Bronchial epithelial cell (primary cell): ENCODE data around the gene TNRC18. TPM values are rescaled to one million over a fixed set of nuclear protein-coding genes. Genes with fewer than 3 reads are reported as not detected.
"Not testable (repeated sequence)": the region's sequence is repeated elsewhere in the genome, so short reads cannot be mapped to it uniquely, and the experiment has no call there.

Source experiments
- DNase-seq: peaks from one replicate; pipeline ENCODE4 v3.0.0-alpha.2; 2010; ENCODE audit warnings: low read depth
- FAIRE-seq: peaks from 2 replicates; lab custom pipeline; 2011; peaks lifted over from hg19 to GRCh38; lab: Jason Lieb, UNC
- H3K27me3 ChIP-seq: 2 replicates; pipeline ENCODE4 v1.5.1; 2011; ENCODE audit warnings: low read length; ENCODE audit not compliant: control insufficient read depth, insufficient read depth
- H3K36me3 ChIP-seq: 2 replicates; pipeline ENCODE4 v1.5.1; 2011; ENCODE audit warnings: low read length; ENCODE audit not compliant: control insufficient read depth, insufficient read depth
- H3K4me3 ChIP-seq: 2 replicates; pipeline ENCODE4 v1.5.1; 2011; ENCODE audit warnings: mild to moderate bottlenecking, low read depth, low read length, control low read depth
- total RNA-seq: library from RNA; depleted of rRNA; stranded (reverse); fragments of >200 nt; gene quantifications from 2 replicates; pipeline ENCODE4 v1.2.1, GENCODE V29; 2014
- TF ChIP-seq, protein P1 (sequence below): IDR thresholded peaks from 2 replicates; pipeline ENCODE4 v1.5.1; 2011; ENCODE audit warnings: mild to moderate bottlenecking, moderate library complexity, low read length, control low read depth, inconsistent platforms; ENCODE audit not compliant: insufficient read depth, severe bottlenecking

TNRC18 gene
- total RNA-seq, 1 donor from 2014 or later, result 29.0 TPM

DNA sequence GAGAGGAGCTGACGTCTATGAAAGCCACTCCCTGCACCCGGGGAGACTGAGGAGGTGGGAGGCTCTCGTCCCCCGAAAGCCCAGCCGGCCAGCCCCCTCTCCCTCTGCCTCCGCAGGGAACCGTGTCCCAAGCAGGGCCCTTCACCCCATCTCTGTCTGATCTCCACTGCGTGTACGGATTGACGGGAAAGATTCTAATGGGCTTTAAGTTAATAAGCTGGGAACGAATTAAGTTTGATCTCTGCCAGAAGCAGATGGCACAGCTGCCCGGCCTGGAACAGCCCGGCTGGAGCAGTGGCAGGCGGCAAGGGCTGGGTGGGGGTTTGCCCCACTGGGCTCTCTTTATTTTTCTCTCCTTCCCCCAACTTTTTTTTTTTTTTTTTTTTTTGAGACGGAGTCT lies 147.0 kb downstream of the TNRC18 start:
- Histone ChIP-seq H3K27me3 (peaks cover 4% of the 10 kb centered on the region), H3K4me3 (no peak overlapping the region), H3K36me3 (no peaks in the 10 kb centered on the region)
- DNase-seq (no peak), FAIRE-seq (no peak)
- TF ChIP-seq, protein P1, sequence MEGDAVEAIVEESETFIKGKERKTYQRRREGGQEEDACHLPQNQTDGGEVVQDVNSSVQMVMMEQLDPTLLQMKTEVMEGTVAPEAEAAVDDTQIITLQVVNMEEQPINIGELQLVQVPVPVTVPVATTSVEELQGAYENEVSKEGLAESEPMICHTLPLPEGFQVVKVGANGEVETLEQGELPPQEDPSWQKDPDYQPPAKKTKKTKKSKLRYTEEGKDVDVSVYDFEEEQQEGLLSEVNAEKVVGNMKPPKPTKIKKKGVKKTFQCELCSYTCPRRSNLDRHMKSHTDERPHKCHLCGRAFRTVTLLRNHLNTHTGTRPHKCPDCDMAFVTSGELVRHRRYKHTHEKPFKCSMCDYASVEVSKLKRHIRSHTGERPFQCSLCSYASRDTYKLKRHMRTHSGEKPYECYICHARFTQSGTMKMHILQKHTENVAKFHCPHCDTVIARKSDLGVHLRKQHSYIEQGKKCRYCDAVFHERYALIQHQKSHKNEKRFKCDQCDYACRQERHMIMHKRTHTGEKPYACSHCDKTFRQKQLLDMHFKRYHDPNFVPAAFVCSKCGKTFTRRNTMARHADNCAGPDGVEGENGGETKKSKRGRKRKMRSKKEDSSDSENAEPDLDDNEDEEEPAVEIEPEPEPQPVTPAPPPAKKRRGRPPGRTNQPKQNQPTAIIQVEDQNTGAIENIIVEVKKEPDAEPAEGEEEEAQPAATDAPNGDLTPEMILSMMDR, result no peak

DNA sequence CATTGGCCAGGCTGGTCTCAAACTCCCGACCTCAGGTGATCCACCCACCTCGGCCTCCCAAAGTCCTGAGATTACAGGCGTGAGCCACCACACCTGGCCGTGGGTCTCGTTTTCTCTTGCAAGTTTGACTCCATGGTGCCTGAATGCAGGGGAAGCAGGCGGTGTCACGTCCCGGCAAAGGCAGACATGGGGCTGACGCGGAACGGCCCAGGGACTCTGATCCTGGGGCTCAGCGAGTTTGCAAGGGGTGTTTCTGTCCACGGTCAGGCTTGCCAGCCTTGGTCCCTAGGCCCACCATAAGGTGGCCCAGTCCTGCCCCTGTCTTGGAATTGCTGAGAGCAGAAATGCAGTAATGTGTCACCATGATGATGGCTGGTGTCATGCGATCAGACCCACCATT lies 147.5 kb downstream of the TNRC18 start:
- H3K4me3 ChIP-seq, H3K36me3 ChIP-seq, DNase-seq, FAIRE-seq, H3K27me3 ChIP-seq: not testable (repeated sequence)

DNA sequence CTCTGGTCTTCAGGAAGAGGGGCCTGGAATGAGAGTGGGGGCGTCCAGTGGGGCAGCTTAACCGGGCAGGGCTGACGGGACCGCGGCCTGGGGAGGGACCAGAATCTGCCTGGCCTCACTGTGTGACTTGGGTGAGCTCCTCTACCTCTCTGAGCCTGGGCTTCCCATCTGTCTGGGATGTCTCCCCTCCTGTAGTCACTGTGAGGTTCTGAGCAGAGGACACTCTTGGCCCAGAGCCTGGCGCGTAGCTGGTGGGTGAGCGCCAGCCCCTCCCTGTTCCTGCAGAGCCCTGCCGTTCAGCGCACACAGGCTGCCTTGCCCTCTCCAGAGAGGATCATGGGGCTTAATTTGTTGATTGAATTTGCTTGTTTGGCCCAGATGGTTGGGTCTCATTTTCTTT lies 148.1 kb downstream of the TNRC18 start:
- H3K27me3 ChIP-seq, FAIRE-seq, H3K4me3 ChIP-seq, H3K36me3 ChIP-seq, DNase-seq: not testable (repeated sequence)

DNA sequence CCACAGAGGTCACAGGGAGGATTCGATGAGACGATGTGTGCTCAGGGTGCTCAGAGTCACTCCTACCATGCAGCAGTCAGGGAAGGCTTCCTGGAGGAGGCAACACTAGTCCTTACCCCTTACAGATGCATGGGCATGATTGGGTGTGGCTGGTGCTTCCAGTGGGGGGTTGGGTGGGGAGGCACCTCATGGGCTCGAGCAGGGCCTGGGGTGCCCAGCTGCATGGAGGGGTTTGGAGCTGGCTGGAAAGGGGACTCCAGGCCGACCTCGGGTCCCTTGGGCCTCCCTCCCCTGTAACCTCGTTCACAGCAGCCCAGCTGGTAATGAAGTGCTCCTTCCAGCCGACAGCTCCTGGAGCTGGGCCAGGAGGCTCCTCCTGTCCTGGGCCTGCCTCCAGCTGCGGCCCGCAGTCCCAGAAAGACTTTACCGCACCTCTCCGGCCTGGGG lies 148.6 kb downstream of the TNRC18 start:
- not testable (repeated sequence) for H3K27me3 ChIP-seq, FAIRE-seq, H3K4me3 ChIP-seq, DNase-seq, H3K36me3 ChIP-seq

DNA sequence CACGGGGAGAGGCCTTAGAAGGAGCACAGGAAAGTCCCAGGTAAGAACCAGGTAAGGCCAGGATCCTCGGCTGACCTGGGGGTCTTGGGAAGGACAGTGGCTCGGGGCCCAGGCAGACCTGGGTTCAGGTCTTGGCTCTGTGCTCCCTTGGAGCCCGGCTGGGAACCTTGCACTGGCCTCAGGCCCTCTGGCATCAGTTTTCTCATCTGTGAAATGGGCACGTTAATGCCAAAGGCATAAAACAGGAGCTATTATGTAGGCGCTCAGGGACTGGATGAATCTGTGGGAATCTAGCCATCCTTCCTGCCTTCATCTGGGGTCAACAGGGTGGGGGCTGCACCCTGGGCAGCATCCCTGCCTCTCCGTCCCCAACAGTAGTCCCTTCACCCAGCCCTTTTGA lies 149.2 kb downstream of the TNRC18 start:
- no peak for DNase-seq
- H3K4me3 ChIP-seq, result no peak overlapping the region
- H3K27me3 ChIP-seq, result peaks cover 4% of the 10 kb centered on the region
- TF ChIP-seq, protein P1, result no peak
- H3K36me3 ChIP-seq, result no peaks in the 10 kb centered on the region
- no peak for FAIRE-seq

DNA sequence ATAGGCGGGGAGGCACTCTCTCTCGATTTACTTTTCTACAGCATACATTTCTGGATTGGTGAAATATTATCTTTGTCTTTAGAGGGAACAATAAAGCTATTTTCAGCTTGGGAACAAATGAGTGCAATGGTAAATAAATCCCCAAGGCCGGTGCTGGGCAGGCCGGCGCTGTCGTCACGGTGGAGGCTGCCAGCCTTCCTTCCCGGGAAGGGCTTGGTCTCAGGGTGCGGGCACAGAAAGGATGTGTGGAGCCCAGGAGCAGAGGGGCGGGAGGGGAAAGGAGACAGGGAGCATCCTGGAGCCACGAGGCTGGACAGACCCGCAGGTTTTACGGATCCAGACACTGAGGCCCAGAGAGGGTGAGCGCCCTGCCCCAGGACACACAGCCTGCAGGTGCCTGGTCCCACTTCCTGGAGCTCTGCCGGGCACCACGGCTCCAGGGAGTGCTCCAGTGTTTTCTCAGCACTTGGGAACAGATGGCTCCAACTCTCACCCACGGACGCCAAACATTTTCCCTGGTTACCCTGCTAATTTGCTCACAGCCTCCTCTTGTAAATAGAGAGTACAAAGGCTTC lies 149.7 kb downstream of the TNRC18 start:
- not testable (repeated sequence) for H3K36me3 ChIP-seq, H3K27me3 ChIP-seq, DNase-seq, H3K4me3 ChIP-seq, FAIRE-seq

DNA sequence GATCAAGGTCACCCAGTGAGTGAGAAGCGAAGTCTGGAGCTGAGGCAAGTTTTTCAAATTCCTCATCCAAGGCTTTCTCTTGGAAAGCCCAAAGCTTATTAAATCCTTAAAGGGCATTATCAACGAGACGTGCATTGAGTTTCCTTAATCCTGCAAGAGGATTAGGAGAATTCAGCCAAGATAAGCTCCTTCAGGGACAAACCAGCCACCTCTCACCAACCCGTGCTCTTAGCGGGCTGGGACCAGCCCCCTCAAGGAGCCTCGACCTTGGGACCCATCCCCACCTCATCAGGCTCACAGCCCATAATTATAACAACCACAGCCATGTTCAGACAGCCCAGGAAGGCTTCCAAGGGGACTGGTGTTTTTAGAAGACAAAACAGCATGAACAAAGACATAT lies 152.8 kb downstream of the TNRC18 start:
- no peak for DNase-seq

DNA sequence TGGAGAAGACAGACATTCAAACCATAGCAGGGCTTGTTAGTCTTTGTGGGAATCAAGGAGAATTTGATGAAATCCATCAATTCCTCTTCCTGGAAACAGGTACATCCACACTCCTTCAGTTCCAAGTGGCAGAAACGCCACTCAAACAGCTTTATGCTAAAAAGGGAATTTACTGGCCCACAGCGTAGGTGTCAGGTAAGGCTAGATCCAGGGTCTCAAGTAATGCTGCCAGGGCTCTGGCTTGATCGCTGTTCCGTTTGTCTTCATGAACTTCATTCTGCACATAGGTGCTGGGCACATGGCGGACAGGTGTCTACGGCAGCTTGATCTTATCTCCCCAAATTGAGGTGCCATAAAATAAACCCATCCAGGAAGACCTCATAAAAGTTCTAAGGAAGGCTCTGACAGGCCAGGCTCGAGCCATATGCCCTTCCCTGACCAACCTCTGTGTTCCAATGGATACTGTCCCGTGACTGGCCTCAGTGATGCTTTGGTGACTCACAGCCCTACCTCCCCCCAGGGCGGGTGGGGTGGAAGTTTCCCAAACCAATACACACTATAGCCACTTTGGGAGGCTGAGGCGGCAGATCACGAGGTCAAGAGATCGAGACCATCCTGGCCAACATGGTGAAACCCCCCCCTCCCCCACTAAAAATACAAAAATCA lies 153.5 kb downstream of the TNRC18 start:
- not testable (repeated sequence) for H3K27me3 ChIP-seq, H3K36me3 ChIP-seq, FAIRE-seq, DNase-seq, H3K4me3 ChIP-seq

More for the DNA sequence above, 152.8 kb downstream of the TNRC18 start:
- Histone ChIP-seq H3K27me3 (peaks cover 4% of the 10 kb centered on the region), H3K36me3 (no peaks in the 10 kb centered on the region), H3K4me3 (no peak overlapping the region)
- no peak for FAIRE-seq
- TF ChIP-seq, protein P1, result no peak

DNA sequence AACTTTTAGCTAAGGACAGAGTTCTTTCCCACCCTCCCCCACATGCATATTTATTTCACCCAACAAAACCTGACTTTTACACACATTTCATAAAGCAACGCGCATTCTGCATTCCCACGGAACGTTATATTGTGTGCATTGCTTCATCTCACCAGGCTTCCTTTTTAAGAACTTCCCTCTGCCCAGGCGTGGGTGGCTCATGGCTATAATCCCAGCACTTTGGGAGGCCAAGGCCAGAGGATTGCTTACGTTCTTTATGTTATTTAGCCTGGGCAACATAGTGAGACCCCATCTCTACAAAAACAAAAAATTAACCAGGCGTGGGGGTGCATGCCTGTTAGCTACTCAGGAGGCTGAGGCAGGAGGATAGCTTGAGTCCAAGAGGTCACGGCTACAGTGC lies 155.8 kb downstream of the TNRC18 start:
- not testable (repeated sequence) for FAIRE-seq, DNase-seq, H3K27me3 ChIP-seq, H3K36me3 ChIP-seq, H3K4me3 ChIP-seq
